PC-9 (cell line): ENCODE results near the gene NARS2. TPM values are rescaled to one million over a fixed set of nuclear protein-coding genes. Genes with fewer than 3 reads are reported as not detected.

ENCODE experiments used
- BruUV-seq: library from RNA; stranded (reverse); fragments of 400-500 nt; replicated peaks from 2 replicates; lab custom pipeline; 2021; lab: Mats Ljungman, UMichigan
- CTCF ChIA-PET: fragments of 300-600 bp; sonication (Branson Sonifier 250); formaldehyde crosslinking; loops from one replicate; lab custom pipeline; 2022; ENCODE audit warnings: antibody characterized with exemption; lab: Charles Lee
- POLR2A ChIA-PET: fragments of 300-600 bp; sonication (Branson Sonifier 250); formaldehyde crosslinking; loops from one replicate; lab custom pipeline; 2022; ENCODE audit warnings: antibody characterized with exemption; ENCODE audit not compliant: unreplicated experiment; lab: Charles Lee
- DNase-seq, 2 experiments: peaks; one replicate each; pipeline versions ENCODE4 v3.0.0 to v3.0.0-alpha.2; 2015 to 2022; ENCODE audit warnings: mixed read lengths in 1 of 2
- H2AFZ ChIP-seq: fragments of 200-600 bp; sonication (generic); 2 replicates; pipeline ENCODE4 v1.8.1; 2017; ENCODE audit warnings: antibody characterized with exemption
- H3F3A ChIP-seq: fragments of 200-600 bp; sonication (generic); 2 replicates; pipeline ENCODE4 v1.8.1; 2017; ENCODE audit warnings: antibody characterized with exemption, mild to moderate bottlenecking, low read depth; ENCODE audit not compliant: insufficient read depth
- H3K27ac ChIP-seq: fragments of 200-600 bp; sonication (generic); 2 replicates; pipeline ENCODE4 v1.6.1; 2016; ENCODE audit warnings: mixed run types
- H3K27me3 ChIP-seq: fragments of 200-600 bp; sonication (generic); 2 replicates; pipeline ENCODE4 v1.6.1; 2016; ENCODE audit warnings: low read depth, mixed run types; ENCODE audit not compliant: insufficient read depth
- H3K36me3 ChIP-seq: fragments of 200-600 bp; sonication (generic); 2 replicates; pipeline ENCODE4 v1.6.1; 2016; ENCODE audit warnings: low read depth, mixed run types
- H3K4me1 ChIP-seq: fragments of 200-600 bp; sonication (generic); replicated peaks from 2 replicates; pipeline ENCODE4 v1.6.1; 2016; ENCODE audit warnings: mixed run types; ENCODE audit not compliant: insufficient read depth
- H3K4me2 ChIP-seq: fragments of 200-600 bp; sonication (generic); 2 replicates; pipeline ENCODE4 v1.6.1; 2017; ENCODE audit warnings: mixed run types
- H3K4me3 ChIP-seq: fragments of 200-600 bp; sonication (generic); 2 replicates; pipeline ENCODE4 v1.6.1; 2016; ENCODE audit warnings: mixed run types
- H3K79me2 ChIP-seq: fragments of 200-600 bp; sonication (generic); 2 replicates; pipeline ENCODE4 v1.6.1; 2017; ENCODE audit warnings: low read depth, mixed run types
- H3K9me2 ChIP-seq: fragments of 200-600 bp; sonication (generic); 2 replicates; pipeline ENCODE4 v1.8.1; 2017; ENCODE audit warnings: mild to moderate bottlenecking; ENCODE audit not compliant: insufficient read depth
- H3K9me3 ChIP-seq: fragments of 200-600 bp; sonication (generic); 2 replicates; pipeline ENCODE4 v1.8.1; 2016; ENCODE audit warnings: low read depth; ENCODE audit not compliant: insufficient read depth
- H4K20me1 ChIP-seq: fragments of 200-600 bp; sonication (generic); 2 replicates; pipeline ENCODE4 v1.8.1; 2017; ENCODE audit not compliant: insufficient read depth
- EZH2 ChIP-seq: fragments of 200-600 bp; sonication (generic); IDR thresholded peaks from 2 replicates; pipeline ENCODE4 v1.8.0; 2017; ENCODE audit warnings: antibody characterized with exemption, low read depth
- intact Hi-C: fragments of 100-400 bp; cut with micrococcal nuclease; formaldehyde crosslinking; loops from one replicate; pipeline ENCODE4 v1.10.0; 2022; ENCODE audit not compliant: unreplicated experiment
- total RNA-seq: library from RNA; stranded (reverse); gene quantifications from 2 replicates; pipeline ENCODE4 v1.2.3, GENCODE V29; 2021
- TF ChIP-seq, protein P1 (sequence below): fragments of 200-600 bp; sonication (generic); conservative IDR thresholded peaks from 2 replicates; pipeline ENCODE4 v1.6.1; 2017; ENCODE audit warnings: mixed run types, antibody characterized with exemption, mild to moderate bottlenecking, moderate library complexity

Gene NARS2
- total RNA-seq, 1 experiment from 2014 or later, result 22.4 TPM

- Histone ChIP-seq H3K9me3 (no peaks in the 10 kb centered on the region), H3K4me3 (no peak overlapping the region), H3K36me3 (no peaks in the 10 kb centered on the region), H2AFZ (no peak overlapping the region), H3K4me2 (no peak overlapping the region), H3K4me1 (no peaks in the 10 kb centered on the region), H3F3A (no peaks in the 10 kb centered on the region), H3K27me3 (no peaks in the 10 kb centered on the region), H3K9me2 (no peaks in the 10 kb centered on the region), H3K27ac (no peak overlapping the region), H4K20me1 (no peaks in the 10 kb centered on the region), H3K79me2 (no peaks in the 10 kb centered on the region)
- intact Hi-C loops, result no loop called here
- ChIA-PET POLR2A (interaction anchor here (0.6 kb wide), 1 partner anchor 10 kb away, joined by 5 read pairs; no protein-coding TSS in a partner anchor), CTCF (no interaction called here)
- no peak for TF ChIP-seq EZH2
- TF ChIP-seq, protein P1, sequence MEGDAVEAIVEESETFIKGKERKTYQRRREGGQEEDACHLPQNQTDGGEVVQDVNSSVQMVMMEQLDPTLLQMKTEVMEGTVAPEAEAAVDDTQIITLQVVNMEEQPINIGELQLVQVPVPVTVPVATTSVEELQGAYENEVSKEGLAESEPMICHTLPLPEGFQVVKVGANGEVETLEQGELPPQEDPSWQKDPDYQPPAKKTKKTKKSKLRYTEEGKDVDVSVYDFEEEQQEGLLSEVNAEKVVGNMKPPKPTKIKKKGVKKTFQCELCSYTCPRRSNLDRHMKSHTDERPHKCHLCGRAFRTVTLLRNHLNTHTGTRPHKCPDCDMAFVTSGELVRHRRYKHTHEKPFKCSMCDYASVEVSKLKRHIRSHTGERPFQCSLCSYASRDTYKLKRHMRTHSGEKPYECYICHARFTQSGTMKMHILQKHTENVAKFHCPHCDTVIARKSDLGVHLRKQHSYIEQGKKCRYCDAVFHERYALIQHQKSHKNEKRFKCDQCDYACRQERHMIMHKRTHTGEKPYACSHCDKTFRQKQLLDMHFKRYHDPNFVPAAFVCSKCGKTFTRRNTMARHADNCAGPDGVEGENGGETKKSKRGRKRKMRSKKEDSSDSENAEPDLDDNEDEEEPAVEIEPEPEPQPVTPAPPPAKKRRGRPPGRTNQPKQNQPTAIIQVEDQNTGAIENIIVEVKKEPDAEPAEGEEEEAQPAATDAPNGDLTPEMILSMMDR, result no peak
- DNase-seq, result no peak
- BruUV-seq, result no TSS peak
These were observed 70.5 kb downstream of the NARS2 start for GRCh38 chr11:78504181-78504580.

GRCh38 chr11:78499971-78500370, 74.7 kb downstream of the NARS2 start:
- Histone ChIP-seq H2AFZ (no peak overlapping the region), H3F3A (no peaks in the 10 kb centered on the region), H3K79me2 (no peaks in the 10 kb centered on the region), H3K27ac (no peak overlapping the region), H3K4me3 (no peak overlapping the region), H3K9me2 (no peaks in the 10 kb centered on the region), H4K20me1 (no peaks in the 10 kb centered on the region), H3K4me1 (no peaks in the 10 kb centered on the region), H3K36me3 (no peaks in the 10 kb centered on the region), H3K27me3 (no peaks in the 10 kb centered on the region), H3K9me3 (no peaks in the 10 kb centered on the region), H3K4me2 (no peak overlapping the region)
- CTCF ChIA-PET, result no interaction called here
- DNase-seq, result no peak
- POLR2A ChIA-PET, result no interaction called here
- intact Hi-C loops, result no loop called here
- BruUV-seq, result no TSS peak
- no peak for TF ChIP-seq EZH2
- TF ChIP-seq, protein P1, result no peak

- intact Hi-C loops, result no loop called here
- ChIA-PET POLR2A (interaction anchor here (0.6 to 0.8 kb wide), 2 partner anchors 503 to 1928 kb away, joined by 3 read pairs; partner anchors contain the start of gene INTS4), CTCF (no interaction called here)
- Histone ChIP-seq H2AFZ (no peak overlapping the region), H3K9me2 (no peaks in the 10 kb centered on the region), H3K79me2 (no peaks in the 10 kb centered on the region), H3K27me3 (no peaks in the 10 kb centered on the region), H3K36me3 (no peaks in the 10 kb centered on the region), H3K4me3 (no peak overlapping the region), H4K20me1 (no peaks in the 10 kb centered on the region), H3K9me3 (no peaks in the 10 kb centered on the region), H3K4me2 (no peak overlapping the region), H3K27ac (no peak overlapping the region), H3F3A (no peaks in the 10 kb centered on the region), H3K4me1 (no peaks in the 10 kb centered on the region)
- TF ChIP-seq, protein P1, result no peak
- TF ChIP-seq EZH2, result no peak
- BruUV-seq, result no TSS peak
- DNase-seq, result no peak
These were observed 77.4 kb downstream of the NARS2 start for GRCh38 chr11:78497293-78497692.
